Dermis blood vessel endothelial cell (primary cell): ENCODE results near the gene TGM2. TPM values are rescaled to one million over a fixed set of nuclear protein-coding genes. Genes with fewer than 3 reads are reported as not detected.
A peak's percentile ranks its signal among the peaks of the same experiment; 100 is the strongest.

ENCODE experiments used
- DNase-seq: peaks from one replicate; pipeline ENCODE4 v3.0.0; 2010
- total RNA-seq: library from RNA; depleted of rRNA; stranded (reverse); fragments of >200 nt; gene quantifications from 2 replicates; pipeline ENCODE4 v1.2.3, GENCODE V29; 2014

The TGM2 gene
- total RNA-seq, 1 donor from 2014 or later, result 401 TPM

DNA sequence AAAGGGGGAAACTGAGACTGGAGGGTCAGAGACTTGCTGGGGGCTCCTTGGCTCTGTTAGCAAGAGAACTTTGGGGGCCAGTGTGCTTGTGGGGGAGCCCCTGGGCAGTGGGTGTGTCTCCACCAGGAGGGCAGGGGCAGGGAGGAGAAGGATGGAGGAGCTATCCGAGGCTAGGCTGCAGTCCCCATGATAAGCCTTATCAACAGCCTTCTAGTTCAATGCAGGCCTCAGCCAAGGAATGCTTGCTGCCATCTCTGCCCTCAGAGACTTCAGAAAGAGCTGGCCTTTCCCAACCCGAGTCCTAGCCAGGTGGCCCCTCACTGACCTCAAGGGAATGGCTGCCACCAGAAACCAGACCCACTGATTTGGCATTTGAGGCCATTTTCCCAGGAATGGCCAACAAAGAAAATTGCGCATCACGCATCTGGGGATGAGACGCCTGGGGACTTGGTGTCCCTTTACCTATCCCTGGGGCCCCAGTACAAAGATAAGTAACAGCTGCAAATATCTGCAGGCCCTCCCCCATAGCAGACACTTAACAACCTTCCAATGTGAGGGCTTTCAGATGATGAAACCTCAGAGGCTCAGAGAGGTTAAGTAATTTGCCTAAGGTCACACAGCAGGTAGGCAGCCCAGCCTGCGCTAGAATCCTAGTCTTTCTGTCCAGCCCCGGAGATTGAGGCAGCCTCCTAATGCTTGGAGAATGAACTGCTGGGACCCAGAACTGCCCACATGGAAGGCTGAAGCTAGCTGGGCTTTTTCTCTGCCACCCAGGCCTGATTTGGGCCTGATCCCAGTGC lies 4.9 kb downstream of the TGM2 start:
- DNase-seq, result peak; percentile 17

DNA sequence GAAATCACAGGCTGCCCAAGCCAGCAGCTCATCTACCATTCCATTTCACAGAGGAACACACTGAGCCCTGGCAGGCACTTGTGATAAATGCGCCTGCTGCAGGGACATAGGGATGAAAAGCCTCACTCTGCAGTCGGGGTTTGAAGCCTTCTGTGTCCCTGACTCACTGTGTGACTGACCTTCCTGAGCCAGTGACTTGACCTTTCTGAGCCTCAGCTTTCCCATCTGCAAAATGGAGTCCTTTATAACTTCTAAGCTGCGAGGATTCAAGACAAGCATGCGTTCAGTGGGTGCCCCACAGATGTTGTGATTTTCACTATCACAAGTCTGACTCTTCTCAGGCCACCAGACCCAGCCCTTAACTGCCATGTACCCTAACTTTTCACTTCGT lies 5.5 kb downstream of the TGM2 start:
- peak; percentile 49 for DNase-seq

DNA sequence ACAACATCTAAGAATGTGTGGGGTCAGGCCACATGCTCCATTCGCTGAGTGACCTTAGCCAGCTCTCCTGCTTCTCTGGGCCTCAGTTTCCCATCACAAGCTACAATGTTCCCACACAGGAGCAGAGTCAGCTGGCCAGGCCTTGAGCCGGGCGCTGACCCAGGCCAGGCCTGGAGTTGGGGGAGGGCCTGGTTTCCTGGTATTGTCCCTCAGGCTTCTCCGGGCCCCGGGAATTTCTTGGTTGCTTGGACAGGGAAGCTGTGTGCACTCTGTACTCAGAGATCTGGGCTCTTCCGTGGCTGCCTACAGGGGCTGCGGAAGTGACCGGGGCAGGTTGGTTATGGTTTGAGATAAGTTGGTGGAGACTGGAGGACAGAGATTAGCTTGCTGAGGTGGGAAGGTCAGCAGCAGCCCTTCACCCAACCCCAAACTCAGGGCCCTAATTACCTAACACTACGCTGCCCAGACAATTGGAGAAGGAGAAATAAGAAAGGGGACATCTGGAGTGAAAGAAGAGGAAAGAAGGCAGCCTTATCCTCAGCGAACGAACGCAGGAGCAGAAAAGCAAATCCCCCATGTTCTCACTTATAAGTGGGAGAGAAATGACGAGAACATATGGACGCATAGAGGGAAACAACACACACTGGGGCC lies 6.2 kb downstream of the TGM2 start:
- peak; percentile 97 for DNase-seq

DNA sequence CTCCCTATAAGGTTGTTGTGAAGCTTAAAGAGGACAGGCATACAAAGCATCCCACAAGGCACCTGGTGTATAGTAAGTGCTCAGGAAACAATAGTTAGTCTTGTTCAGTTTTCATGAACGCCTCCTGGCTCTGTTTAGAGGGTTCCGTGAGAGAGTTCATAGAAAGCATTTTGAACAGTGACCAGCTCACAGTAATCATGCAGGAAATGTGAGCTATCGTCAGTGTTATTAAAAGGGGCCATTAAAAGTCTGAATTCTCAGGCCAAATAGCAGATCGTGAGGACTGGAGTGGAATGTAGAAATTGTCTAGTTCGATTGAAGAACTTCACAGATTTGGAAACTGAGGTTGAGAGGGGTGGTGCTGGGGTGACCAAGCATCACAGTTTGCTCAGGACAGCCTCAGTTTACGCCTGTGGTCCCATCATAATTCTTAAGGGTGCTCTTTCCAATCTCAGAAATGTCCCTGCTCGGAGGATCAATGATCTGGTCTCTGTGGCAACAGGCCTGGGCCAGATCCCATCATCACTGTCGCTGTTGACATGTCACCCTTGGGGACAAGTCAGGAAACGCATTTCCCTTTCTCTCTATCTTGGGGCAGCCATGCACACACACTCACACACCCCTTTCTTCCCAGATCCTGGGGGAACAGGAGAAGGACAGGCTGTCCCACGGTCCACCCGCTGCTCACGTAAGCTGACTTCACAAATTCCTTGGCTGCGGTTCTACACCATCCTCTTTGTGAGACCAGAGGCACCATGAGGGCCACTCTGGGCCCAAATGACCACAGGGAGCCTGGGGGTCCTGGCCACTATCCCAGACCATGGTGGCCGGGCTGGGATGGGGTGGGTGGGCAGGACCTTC lies 7.2 kb downstream of the TGM2 start:
- peak; percentile 89 for DNase-seq

DNA sequence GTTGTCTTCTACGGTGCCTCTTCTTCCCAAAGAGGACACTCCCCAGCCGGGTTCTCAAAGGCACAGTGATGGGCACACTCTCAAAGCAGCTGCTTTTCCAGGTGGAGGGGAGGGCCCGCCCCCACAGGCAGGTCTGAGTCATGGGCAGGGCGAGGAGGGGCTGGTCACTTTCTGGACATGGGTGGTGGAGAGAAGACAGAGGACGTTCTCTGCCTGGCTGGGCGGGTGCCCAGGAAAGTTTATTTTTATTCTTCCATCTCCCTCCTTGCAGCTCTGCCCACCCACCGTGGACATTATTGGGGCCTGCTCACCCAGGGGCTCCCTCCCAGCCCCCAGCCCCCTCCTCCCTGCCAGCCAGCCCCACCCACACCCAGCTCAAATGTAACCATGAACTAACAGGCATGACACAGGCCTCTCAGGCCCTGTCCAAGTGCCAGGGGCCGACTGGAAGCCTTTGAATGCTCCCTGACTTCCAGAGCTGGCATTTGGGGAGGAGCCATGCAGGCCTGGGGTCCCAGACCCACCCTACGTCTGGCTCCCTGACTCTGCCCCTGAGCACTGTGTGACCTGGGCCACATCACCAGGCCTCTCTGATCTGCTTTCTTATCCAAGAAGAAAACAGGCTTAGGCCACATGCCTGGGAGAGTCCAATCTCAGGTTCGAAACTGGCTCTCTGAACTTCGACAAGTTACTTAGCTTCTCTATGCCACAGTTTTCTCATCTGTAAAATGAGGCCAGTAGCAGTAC lies 8.0 kb downstream of the TGM2 start:
- peak; percentile 56 for DNase-seq

DNA sequence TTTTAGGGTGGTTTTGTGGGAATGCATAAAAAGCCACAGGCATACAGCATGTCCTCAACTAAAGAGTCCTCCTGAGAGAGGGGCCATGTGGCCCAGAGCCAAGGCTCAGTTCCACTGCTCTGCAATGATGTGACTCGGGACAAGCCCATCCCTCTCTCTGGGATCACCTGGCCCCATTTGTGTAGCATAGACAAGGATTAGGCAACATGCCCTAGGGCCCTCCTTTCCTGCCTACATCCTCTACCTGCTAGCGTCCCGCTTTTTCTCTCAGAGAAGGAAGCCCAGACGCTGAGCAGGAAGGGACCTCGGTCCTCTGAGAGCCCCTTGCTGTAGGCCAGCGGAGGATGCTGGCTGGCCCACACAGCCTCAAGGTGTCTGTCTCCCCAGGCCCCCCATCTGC lies 8.8 kb downstream of the TGM2 start:
- DNase-seq, result peak; percentile 3

DNA sequence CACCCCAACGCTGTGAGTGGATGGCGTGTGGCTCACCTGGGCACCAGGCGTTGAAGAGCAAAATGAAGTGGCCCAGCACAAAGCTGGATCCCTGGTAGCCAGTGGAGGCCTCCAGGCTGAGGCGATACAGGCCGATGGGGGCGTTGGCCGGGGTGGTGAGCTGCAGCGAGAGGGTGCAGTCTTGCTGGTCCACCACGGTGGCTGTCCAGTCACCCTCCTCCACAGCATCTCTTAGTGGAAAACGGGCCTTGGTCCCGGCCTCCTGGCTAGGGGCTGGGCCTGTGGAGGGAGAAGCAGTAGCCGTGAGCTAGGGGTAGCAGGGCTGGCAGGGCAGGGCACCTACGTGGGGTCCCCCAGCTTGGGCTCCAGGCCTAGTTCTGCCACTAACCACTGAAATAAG lies 9.3 kb downstream of the TGM2 start:
- peak; percentile 4 for DNase-seq

DNA sequence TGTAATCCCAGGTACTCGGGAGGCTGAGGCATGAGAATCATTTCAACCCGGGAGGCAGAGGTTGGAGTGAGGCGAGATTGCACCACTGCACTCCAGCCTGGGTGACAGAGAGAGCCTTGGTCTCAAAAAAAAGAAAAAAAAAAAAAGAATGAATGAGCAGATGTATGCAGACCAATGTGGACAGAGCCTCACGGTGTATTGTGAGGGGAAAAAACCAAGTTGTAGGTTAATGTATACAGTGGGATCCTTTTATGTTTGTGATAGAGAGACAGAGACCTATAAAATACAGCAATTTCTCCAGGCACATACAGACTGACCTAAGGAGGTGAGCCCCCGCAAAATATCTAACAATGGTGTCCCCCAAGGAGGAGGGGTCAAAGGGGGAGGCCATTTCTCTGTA lies 11.7 kb downstream of the TGM2 start:
- DNase-seq, result no peak

DNA sequence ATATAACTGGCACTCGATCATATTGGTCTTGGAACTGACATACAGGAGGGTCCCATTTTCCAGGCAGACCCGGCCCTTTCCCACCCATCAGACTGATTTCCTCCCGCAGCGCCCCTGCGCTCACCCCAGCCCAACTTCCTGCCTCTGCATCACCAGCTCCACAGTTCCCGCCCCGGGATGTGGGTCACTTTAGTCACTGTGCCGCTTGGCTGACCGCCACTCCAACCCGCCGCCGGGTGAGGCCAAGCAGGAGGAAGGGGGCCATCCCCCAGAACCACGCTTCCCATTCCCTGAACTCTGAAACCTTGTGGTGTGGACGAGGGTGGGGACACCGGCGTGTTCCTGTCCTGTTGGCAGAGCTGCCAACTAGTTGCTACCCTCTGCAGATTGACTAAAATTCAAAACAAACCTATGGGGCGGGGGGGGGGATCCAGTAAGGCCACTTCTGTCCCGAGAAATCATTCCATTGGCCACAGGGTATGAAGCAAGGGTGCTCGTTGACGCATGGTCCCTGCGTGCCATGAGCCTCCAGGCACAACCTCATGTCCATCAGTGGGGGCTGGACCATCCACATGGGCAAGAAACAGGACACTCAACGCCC lies 12.3 kb downstream of the TGM2 start:
- peak; percentile 92 for DNase-seq

DNA sequence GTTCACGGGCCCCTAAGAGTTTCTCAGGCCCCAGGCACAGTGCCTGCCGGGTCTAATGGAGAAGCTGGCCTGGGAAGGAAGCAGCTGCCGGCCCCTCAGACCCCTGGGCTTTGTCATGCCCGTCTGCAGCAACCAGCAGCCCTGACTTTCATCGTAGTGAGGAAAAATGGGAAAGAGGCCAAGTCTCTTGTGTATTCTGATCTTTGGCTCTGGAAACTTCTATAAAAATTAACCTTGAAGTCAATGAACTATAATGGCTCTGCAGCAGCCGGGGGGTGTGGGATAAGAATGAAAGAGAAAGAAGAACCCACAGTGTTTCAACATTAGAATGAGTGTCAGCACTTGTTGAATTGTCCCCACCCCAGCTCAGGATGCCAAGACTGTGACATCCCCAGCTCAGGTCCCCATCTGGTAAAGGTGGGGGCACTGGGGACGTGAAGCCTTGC lies 12.9 kb downstream of the TGM2 start:
- DNase-seq, result peak; percentile 98

DNA sequence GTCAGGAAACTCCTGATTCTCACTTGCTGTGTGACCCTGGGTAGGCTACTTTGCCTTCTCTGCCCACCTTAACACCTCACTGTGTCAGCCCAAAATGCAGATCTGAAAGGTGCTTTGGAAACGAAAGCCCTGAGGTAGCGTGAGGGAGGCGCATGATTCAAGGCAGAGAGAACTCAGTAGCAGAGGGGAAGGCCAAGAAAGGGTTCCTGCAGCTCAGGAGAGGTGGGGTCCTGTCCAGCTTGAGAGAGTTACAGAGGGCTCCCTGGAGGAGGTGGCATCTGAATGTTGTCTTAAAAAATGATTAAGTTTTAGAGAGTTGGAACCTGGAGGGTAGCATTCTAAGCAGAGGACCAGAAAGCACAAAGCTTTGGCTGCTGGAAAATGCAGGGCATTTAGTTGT lies 13.6 kb downstream of the TGM2 start:
- no peak for DNase-seq

DNA sequence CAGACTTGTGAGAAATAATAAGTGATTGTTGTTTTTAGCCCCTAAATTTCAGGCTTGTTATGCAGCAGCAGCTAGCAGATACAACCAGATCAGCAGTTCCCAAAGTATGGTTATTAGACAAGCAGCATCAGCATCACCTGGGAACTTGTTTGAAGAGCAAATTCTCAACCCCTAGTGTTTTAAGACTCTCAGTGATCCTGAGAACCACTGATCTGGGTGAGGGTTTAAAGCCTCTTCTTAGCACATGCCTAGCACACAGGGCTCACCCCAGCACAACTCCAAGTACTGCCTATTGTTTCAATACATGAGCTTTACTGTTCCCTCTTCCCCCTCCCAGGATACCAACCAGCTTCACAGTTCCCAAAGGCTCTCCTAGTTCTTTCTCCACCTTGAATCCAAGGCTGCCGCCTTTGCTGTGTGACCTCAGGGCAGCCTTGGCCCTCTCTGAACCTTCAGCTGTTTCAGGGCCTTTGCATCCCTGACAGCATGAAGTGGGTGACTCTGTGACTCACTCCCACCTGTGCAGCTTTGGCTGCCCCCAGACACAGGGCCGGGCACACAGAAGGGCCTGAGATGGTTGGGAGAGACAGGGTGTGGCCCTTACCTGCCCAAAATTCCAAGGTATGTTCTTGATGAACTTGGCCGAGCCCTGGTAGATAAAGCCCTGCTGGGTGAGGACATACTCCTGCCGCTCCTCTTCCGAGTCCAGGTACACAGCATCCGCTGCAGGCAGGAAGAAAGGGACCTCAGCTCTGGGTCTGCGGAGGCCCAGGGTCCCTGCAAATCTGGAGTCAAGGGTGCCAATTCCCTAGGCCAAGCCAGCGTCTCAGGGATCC lies 14.5 kb downstream of the TGM2 start:
- DNase-seq, result no peak

DNA sequence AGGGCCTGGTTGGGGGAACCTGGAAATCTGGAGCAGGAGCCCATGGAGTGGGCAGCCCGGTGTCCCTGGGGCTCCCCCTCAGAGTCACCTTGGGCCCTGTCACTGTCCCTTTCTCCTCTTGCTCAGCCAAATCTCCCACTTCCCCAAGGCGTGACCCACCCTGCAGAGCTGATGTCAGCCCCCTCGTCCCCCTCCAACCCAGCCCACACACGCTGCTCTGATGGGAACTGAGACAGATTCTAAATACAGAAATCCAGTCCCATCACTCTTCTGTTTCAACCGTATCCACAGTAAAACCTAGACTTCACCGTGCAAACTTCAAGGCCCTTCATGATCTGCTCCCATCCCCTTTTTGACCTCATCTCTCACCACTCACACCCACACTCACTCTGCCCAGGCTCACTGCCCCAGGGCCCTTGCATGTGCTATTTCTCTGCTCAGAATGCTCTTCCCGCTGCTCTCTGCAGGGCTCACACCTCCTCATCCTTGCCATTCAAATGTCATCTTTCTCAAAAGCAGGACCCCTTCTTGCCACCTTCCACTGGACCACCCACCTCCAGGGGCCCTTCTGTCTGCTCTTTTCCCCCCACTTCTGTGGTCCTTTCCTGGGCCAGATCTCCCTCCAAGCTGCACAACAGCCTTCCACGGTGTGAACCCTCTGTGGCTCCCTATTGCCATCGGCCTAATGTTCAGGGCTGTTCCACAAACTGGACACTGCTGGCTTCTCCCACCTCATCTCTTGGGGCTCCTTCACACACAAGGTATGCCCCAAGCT lies 16.6 kb downstream of the TGM2 start:
- DNase-seq, result no peak

DNA sequence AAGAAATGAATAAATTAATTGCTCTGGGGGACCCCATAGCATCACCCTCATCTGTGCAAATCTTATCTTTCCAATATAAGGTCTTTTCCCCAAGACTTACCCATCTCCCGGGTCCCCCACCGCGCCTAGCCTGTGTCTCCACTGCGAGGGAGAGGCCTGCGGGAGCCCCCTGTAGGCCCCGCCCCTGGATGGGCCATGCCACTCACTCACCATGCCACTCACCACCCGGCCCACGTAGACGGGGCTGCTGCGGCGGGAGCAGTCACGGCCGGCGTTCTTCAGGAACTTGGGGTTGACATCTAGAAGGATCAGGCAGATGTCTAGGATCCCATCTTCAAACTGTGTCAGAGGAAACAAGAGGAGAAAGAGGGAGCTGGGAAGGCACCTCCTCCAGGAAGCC lies 17.3 kb downstream of the TGM2 start:
- DNase-seq, result no peak

DNA sequence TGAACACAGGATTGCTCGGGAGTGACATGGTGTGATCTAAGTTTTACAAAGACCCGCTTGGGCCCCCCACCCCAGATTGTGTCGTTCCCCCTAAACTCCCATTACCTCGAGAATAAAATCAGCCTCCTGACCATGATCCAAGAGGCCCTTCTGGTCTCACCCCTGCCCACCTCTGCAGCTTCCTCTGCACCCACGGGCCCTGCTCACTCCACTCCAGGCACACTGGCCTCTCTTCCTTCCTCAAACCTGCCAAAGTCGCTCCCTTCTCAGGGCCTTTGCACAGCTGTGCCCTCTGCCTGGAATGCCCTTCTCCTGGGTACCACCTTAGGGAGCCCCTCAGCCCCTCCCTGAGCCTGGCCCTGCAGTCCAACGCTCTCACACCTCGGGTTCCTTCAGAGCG lies 17.9 kb downstream of the TGM2 start:
- DNase-seq, result no peak

DNA sequence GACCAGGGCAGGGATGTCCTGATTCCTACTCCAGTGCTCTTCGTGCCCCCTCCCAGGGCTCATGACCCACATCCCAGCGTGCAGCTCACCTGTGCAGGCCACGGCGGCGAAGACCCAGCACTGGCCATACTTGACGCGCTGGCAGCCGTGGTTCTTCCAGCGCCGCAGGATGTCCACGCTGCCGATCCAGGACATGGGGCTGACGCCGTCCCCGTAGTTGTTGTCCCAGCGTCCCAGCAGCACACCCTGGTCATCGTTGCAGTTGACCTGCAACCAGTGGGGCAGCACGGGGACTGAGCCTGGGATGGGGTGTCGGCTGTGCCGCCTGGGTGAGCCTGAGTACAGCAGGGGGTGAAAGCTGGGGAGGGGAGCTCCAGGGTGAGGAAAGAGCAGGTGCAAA lies 18.4 kb downstream of the TGM2 start:
- DNase-seq, result no peak

DNA sequence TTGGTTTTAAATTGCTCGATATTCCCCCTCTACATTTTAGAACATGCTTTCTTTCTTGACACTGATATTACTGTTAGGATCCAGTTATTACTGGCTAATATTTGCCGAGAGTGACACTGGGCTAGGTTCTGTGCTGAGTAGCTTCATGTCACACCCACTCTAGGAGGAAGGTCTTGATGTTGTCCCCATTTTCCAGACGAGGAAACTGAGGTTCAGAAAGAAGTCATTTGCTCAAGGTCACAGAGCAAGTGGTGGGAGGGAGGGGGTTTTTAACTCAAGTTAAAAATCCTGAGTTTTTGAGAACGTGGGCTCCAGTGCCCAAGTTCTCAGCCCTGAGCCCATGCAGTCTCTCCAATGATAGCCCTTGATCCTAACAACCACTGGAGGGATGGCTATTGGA lies 18.9 kb downstream of the TGM2 start:
- no peak for DNase-seq

DNA sequence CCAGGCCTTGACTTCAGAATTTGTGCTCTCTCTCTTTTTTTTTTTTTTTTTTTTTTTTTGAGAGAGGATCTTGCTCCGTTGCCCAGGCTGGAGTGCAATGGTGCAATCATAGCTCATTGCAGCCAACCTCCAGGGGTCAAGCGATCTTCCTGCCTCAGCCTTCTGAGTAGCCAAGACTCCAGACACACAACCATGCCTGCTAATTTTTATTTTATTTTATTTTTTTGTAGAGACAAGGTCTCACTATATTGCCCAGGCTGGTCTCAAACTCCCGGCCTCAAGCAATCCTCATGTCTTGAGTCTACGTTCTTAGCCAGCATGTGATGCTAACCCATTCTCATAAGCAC lies 19.4 kb downstream of the TGM2 start:
- no peak for DNase-seq

DNA sequence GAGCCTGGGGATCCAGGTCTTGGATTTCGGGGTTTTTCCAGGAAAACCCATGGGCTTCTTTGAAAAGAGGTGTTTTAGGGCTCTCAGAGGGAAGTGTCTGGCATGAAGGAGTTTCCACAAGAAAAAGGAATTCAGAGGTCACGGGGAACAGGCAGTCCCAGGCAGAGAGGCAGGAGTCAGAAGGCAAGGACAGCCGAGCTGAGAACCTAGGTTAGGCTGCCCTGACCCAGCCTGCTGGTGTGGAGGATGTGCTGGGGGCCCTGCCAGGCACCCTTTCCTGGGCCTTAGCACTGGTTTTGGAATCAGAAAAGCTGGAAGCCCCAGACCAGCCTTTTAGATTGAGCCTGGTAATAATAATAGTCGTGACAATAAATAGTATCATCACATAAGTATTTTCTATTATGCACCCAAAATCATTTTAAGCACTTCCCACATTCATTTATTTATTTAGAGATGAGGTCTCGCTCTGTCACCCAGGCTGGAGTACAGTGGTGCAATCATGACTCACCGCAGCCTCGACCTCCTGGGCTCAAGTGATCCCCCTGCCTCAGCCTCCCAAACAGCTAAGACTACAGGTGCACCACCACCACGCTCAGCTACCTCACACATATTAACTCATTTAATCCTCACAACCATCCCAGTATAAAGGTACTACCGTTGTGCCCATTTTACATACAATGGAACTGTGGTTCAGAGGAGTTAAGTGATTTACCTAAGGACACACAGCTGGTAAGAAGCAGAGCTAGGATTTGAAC lies 19.9 kb downstream of the TGM2 start:
- no peak for DNase-seq

DNA sequence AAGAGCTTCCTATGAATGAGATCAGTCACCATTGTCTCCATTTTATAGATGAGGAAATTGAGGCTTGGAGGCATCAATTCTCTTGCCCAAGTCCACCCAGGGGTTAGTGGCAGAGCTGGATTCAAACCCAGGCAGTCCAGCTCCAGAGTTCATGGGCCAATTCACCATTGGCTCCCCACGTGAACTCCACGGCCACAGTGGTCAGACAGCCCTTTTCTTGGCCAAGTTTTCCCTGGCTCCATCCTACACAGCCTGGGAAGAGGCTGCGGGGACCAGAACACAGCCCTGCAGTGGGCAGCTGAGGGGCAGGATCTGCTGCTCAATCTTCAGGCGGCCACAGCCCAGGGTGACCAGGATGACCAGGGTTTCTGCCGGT lies 20.5 kb downstream of the TGM2 start:
- no peak for DNase-seq
